Upper lobe of left lung (tissue), 4 donors: Measurements from ENCODE around the gene PDGFD.

ENCODE experiments used
- POLR2AphosphoS5 ChIP-seq, 2 donors: sonication (generic); formaldehyde crosslinking; IDR thresholded peaks; one replicate each; pipeline ENCODE4 v1.5.1; 2017; ENCODE audit warnings: antibody characterized with exemption in 2 of 2
- TF ChIP-seq, protein P1 (sequence below), 6 experiments: fragments of 450-650 bp in 4 of 6; fragments of 200-600 bp in 2 of 6; sonication (generic) in 2 of 6; IDR thresholded peaks; one replicate each; pipeline ENCODE4 v1.5.1; 2016 to 2019; ENCODE audit warnings: antibody characterized with exemption in 6 of 6

DNA sequence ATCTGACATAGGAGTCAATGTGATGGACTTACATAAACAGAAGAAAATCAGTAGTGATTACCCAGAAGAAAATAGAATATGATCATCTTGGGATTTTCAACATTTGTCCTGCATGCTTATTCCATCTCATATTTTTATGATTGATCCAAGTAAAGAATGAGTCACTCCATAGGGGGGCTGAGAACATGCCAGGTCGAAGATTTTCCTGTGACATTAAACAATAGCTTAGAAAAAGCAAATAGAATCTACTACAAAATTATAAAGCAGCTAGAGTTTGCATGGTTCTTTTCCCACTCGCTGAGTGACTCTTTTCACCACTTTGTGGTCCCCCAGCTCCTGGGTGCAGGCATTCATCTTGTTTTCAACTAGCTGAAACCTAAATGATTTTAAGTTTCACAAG is 71.2 kb downstream of the PDGFD start:
- TF ChIP-seq, protein P1, sequence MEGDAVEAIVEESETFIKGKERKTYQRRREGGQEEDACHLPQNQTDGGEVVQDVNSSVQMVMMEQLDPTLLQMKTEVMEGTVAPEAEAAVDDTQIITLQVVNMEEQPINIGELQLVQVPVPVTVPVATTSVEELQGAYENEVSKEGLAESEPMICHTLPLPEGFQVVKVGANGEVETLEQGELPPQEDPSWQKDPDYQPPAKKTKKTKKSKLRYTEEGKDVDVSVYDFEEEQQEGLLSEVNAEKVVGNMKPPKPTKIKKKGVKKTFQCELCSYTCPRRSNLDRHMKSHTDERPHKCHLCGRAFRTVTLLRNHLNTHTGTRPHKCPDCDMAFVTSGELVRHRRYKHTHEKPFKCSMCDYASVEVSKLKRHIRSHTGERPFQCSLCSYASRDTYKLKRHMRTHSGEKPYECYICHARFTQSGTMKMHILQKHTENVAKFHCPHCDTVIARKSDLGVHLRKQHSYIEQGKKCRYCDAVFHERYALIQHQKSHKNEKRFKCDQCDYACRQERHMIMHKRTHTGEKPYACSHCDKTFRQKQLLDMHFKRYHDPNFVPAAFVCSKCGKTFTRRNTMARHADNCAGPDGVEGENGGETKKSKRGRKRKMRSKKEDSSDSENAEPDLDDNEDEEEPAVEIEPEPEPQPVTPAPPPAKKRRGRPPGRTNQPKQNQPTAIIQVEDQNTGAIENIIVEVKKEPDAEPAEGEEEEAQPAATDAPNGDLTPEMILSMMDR (IDR thresholded peaks at IDR 0.05): no peak
- TF ChIP-seq POLR2AphosphoS5 (IDR thresholded peaks at IDR 0.05): no peak
